ENCODE measurements around the gene TPRG1L. TPM values are rescaled to one million over a fixed set of nuclear protein-coding genes. Genes with fewer than 3 reads are reported as not detected.

TPRG1L gene
- total RNA-seq, 1 experiment from 2014 or later = 32.0 TPM

- Histone ChIP-seq H3K27me3 (ENCODE audit: low read length) (no peaks in the 10 kb centered on the region), H3K9me2 (replicated peaks; ENCODE audit: low read length) (no peaks in the 10 kb centered on the region), H3K4me3 (ENCODE audit: low read length) (no peak overlapping the region), H3K9ac (ENCODE audit: low read length) (no peak overlapping the region), H3K36me3 (ENCODE audit: low read depth, low read length) (no peaks in the 10 kb centered on the region), H3K4me2 (ENCODE audit: low read length) (no peak overlapping the region), H2AFZ (ENCODE audit: low read length) (no peak overlapping the region), H3K27ac (ENCODE audit: low read length) (no peak overlapping the region), H3K9me3 (ENCODE audit: low read length) (no peaks in the 10 kb centered on the region), H3K4me1 (ENCODE audit: insufficient read depth, low read length) (no peaks in the 10 kb centered on the region), H3F3A (ENCODE audit: low read length, unreplicated experiment) (no peaks in the 10 kb centered on the region), H3K79me2 (ENCODE audit: low read length) (no peaks in the 10 kb centered on the region), H4K20me1 (ENCODE audit: low read length) (no peaks in the 10 kb centered on the region)
- POLR2A ChIA-PET (ENCODE audit: unreplicated experiment) = no interaction called here
- CTCF ChIA-PET = no interaction called here
- DNase-seq = no peak
- no peak for TF ChIP-seq EZH2 (IDR thresholded peaks at IDR 0.05; ENCODE audit: low read length, unreplicated experiment)
- TF ChIP-seq, protein P1, sequence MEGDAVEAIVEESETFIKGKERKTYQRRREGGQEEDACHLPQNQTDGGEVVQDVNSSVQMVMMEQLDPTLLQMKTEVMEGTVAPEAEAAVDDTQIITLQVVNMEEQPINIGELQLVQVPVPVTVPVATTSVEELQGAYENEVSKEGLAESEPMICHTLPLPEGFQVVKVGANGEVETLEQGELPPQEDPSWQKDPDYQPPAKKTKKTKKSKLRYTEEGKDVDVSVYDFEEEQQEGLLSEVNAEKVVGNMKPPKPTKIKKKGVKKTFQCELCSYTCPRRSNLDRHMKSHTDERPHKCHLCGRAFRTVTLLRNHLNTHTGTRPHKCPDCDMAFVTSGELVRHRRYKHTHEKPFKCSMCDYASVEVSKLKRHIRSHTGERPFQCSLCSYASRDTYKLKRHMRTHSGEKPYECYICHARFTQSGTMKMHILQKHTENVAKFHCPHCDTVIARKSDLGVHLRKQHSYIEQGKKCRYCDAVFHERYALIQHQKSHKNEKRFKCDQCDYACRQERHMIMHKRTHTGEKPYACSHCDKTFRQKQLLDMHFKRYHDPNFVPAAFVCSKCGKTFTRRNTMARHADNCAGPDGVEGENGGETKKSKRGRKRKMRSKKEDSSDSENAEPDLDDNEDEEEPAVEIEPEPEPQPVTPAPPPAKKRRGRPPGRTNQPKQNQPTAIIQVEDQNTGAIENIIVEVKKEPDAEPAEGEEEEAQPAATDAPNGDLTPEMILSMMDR (conservative IDR thresholded peaks at IDR 0.05; ENCODE audit: low read depth, low read length) = no peak
- no peak for TF ChIP-seq EZH2phosphoT487 (IDR thresholded peaks at IDR 0.05; ENCODE audit: borderline replicate concordance, low read length)
- no TSS peak for BruUV-seq (replicated peaks)
- ATAC-seq = no peak
- intact Hi-C loops (cut with micrococcal nuclease) = no loop called here
Observed at GRCh38 chr1:3598522-3599285, 26.1 kb upstream of the TPRG1L start.

DNA sequence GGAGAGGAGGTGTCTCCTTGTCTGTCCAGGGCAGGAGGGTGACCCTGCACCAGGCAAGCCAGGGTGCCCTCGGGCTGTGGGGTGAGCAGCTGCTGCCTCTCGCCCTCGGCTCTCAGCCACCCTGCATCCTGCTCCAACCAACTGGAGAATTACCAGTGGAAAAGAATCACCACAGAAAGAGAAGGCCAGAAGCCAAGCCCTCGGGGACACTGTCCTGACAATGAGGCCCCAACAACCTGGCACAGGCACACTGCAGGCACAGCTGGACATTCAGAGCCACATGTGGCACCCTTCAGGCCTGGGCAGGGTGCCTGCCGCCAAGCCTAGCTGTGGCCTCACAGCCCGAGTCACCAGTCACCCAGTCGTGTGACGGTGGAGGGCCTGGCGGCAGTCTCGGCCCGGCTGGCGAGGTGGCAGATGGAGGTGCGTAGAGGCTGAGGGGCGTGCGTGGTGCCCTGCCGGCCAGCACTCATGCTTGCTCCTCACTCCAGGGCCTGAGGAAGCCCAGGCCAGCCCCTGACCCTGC is 25.5 kb upstream of the TPRG1L start:
- H3F3A ChIP-seq (ENCODE audit: low read length, unreplicated experiment) = no peaks in the 10 kb centered on the region
- H3K79me2 ChIP-seq (ENCODE audit: low read length) = no peaks in the 10 kb centered on the region
- no peaks in the 10 kb centered on the region for H3K4me1 ChIP-seq (ENCODE audit: insufficient read depth, low read length)
- ATAC-seq (no peak; the same call in 1 of the 2 replicates), DNase-seq (no peak)
- H3K27me3 ChIP-seq (ENCODE audit: low read length) = no peaks in the 10 kb centered on the region
- H3K27ac ChIP-seq (ENCODE audit: low read length) = no peak overlapping the region
- H4K20me1 ChIP-seq (ENCODE audit: low read length) = no peaks in the 10 kb centered on the region
- H3K4me3 ChIP-seq (ENCODE audit: low read length) = no peak overlapping the region
- H3K9me3 ChIP-seq (ENCODE audit: low read length) = no peaks in the 10 kb centered on the region
- BruUV-seq (replicated peaks) = no TSS peak
- no peak overlapping the region for H3K4me2 ChIP-seq (ENCODE audit: low read length)
- CTCF ChIA-PET = interaction anchor here (0.9 kb wide), 1 partner anchor 11 kb away, joined by 3 read pairs; no protein-coding TSS in a partner anchor
- intact Hi-C loops (cut with micrococcal nuclease) = no loop called here
- no peak overlapping the region for H3K9ac ChIP-seq (ENCODE audit: low read length)
- no peaks in the 10 kb centered on the region for H3K36me3 ChIP-seq (ENCODE audit: low read depth, low read length)
- no peaks in the 10 kb centered on the region for H3K9me2 ChIP-seq (replicated peaks; ENCODE audit: low read length)
- no peak for TF ChIP-seq EZH2phosphoT487 (IDR thresholded peaks at IDR 0.05; ENCODE audit: borderline replicate concordance, low read length)
- TF ChIP-seq EZH2 (IDR thresholded peaks at IDR 0.05; ENCODE audit: low read length, unreplicated experiment) = no peak
- TF ChIP-seq, protein P1 (conservative IDR thresholded peaks at IDR 0.05; ENCODE audit: low read depth, low read length) = no peak
- H2AFZ ChIP-seq (ENCODE audit: low read length) = no peak overlapping the region
- POLR2A ChIA-PET (ENCODE audit: unreplicated experiment) = no interaction called here

GRCh38 chr1:3599816-3600215 is 25.0 kb upstream of the TPRG1L start:
- H4K20me1 ChIP-seq (ENCODE audit: low read length) = no peaks in the 10 kb centered on the region
- no peak overlapping the region for H3K4me3 ChIP-seq (ENCODE audit: low read length)

More at GRCh38 chr1:3599816-3600215, 25.0 kb upstream of the TPRG1L start:
- H3K27me3 ChIP-seq (ENCODE audit: low read length) = no peaks in the 10 kb centered on the region
- BruUV-seq (replicated peaks) = no TSS peak
- H3K79me2 ChIP-seq (ENCODE audit: low read length) = no peaks in the 10 kb centered on the region
- no peaks in the 10 kb centered on the region for H3K36me3 ChIP-seq (ENCODE audit: low read depth, low read length)
- H3K9ac ChIP-seq (ENCODE audit: low read length) = no peak overlapping the region
- ATAC-seq = peak; percentile 10; the same call in 1 of the 2 replicates
- no peak overlapping the region for H3K27ac ChIP-seq (ENCODE audit: low read length)
- POLR2A ChIA-PET (ENCODE audit: unreplicated experiment) = no interaction called here
- no peak for DNase-seq
- no peaks in the 10 kb centered on the region for H3F3A ChIP-seq (ENCODE audit: low read length, unreplicated experiment)
- CTCF ChIA-PET = interaction anchor here (0.9 kb wide), 1 partner anchor 11 kb away, joined by 3 read pairs; no protein-coding TSS in a partner anchor
- TF ChIP-seq, protein P1 (conservative IDR thresholded peaks at IDR 0.05; ENCODE audit: low read depth, low read length) = no peak
- TF ChIP-seq EZH2phosphoT487 (IDR thresholded peaks at IDR 0.05; ENCODE audit: borderline replicate concordance, low read length) (no peak), EZH2 (IDR thresholded peaks at IDR 0.05; ENCODE audit: low read length, unreplicated experiment) (no peak)
- no peak overlapping the region for H2AFZ ChIP-seq (ENCODE audit: low read length)
- H3K4me1 ChIP-seq (ENCODE audit: insufficient read depth, low read length) = no peaks in the 10 kb centered on the region
- H3K4me2 ChIP-seq (ENCODE audit: low read length) = no peak overlapping the region
- intact Hi-C loops (cut with micrococcal nuclease) = no loop called here
- no peaks in the 10 kb centered on the region for H3K9me3 ChIP-seq (ENCODE audit: low read length)
- H3K9me2 ChIP-seq (replicated peaks; ENCODE audit: low read length) = no peaks in the 10 kb centered on the region
